Measurements from ENCODE around the gene CCL23.

DNA sequence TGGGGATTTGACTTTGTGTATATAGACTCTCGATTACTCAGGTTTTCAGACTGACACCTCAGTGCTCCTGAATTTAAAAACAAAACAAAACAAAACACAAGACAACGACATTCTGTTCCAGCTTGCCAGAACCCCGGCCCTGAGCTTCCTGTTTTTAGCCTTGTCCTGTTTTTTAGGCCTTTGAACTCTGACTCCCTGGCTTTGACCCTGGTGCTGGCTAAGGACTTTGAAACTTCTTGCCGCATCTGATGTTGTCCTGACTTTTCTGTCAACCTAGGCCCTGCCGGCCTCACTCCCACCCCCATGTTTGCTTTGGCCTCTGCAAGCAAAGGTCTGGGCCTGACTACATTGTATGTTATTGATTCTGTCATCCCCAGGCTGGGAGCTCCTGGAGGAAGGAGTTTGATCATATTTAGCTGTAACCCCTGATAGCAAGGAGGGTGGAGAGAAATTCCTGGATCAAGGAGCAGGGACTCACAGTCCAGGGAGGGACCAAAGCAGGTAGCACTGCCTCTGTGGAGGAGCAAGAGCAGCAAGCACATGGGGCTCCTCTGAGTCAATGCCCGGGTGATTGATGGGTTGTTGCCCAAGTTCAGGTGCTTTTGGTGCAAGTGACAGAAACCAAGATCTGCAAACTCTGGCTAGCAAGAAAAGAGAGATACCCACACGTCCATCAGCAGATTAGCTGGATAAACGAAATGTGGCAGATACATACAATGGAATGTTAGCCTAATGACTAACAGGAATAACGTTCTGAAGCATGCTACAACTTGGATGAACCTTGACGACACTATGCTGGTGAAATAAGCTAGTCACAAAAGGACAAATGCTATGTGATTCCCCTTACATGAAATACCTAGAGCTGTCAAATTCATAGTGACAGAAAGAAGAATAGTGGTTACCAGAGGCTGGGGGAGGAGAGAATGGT is 44.2 kb downstream of the CCL23 start:
- TF ChIP-seq, protein P1, sequence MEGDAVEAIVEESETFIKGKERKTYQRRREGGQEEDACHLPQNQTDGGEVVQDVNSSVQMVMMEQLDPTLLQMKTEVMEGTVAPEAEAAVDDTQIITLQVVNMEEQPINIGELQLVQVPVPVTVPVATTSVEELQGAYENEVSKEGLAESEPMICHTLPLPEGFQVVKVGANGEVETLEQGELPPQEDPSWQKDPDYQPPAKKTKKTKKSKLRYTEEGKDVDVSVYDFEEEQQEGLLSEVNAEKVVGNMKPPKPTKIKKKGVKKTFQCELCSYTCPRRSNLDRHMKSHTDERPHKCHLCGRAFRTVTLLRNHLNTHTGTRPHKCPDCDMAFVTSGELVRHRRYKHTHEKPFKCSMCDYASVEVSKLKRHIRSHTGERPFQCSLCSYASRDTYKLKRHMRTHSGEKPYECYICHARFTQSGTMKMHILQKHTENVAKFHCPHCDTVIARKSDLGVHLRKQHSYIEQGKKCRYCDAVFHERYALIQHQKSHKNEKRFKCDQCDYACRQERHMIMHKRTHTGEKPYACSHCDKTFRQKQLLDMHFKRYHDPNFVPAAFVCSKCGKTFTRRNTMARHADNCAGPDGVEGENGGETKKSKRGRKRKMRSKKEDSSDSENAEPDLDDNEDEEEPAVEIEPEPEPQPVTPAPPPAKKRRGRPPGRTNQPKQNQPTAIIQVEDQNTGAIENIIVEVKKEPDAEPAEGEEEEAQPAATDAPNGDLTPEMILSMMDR (tag by site-specific recombination; IDR thresholded peaks at IDR 0.05), result no peak
- no peak for TF ChIP-seq ZNF660 (tag by site-specific recombination; IDR thresholded peaks at IDR 0.05)
- TF ChIP-seq, protein P2, sequence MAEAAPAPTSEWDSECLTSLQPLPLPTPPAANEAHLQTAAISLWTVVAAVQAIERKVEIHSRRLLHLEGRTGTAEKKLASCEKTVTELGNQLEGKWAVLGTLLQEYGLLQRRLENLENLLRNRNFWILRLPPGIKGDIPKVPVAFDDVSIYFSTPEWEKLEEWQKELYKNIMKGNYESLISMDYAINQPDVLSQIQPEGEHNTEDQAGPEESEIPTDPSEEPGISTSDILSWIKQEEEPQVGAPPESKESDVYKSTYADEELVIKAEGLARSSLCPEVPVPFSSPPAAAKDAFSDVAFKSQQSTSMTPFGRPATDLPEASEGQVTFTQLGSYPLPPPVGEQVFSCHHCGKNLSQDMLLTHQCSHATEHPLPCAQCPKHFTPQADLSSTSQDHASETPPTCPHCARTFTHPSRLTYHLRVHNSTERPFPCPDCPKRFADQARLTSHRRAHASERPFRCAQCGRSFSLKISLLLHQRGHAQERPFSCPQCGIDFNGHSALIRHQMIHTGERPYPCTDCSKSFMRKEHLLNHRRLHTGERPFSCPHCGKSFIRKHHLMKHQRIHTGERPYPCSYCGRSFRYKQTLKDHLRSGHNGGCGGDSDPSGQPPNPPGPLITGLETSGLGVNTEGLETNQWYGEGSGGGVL (tag by site-specific recombination; IDR thresholded peaks at IDR 0.05), result no peak
- TF ChIP-seq, protein P3, sequence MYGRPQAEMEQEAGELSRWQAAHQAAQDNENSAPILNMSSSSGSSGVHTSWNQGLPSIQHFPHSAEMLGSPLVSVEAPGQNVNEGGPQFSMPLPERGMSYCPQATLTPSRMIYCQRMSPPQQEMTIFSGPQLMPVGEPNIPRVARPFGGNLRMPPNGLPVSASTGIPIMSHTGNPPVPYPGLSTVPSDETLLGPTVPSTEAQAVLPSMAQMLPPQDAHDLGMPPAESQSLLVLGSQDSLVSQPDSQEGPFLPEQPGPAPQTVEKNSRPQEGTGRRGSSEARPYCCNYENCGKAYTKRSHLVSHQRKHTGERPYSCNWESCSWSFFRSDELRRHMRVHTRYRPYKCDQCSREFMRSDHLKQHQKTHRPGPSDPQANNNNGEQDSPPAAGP (tag by site-specific recombination; IDR thresholded peaks at IDR 0.05), result no peak
- TF ChIP-seq, protein P4, sequence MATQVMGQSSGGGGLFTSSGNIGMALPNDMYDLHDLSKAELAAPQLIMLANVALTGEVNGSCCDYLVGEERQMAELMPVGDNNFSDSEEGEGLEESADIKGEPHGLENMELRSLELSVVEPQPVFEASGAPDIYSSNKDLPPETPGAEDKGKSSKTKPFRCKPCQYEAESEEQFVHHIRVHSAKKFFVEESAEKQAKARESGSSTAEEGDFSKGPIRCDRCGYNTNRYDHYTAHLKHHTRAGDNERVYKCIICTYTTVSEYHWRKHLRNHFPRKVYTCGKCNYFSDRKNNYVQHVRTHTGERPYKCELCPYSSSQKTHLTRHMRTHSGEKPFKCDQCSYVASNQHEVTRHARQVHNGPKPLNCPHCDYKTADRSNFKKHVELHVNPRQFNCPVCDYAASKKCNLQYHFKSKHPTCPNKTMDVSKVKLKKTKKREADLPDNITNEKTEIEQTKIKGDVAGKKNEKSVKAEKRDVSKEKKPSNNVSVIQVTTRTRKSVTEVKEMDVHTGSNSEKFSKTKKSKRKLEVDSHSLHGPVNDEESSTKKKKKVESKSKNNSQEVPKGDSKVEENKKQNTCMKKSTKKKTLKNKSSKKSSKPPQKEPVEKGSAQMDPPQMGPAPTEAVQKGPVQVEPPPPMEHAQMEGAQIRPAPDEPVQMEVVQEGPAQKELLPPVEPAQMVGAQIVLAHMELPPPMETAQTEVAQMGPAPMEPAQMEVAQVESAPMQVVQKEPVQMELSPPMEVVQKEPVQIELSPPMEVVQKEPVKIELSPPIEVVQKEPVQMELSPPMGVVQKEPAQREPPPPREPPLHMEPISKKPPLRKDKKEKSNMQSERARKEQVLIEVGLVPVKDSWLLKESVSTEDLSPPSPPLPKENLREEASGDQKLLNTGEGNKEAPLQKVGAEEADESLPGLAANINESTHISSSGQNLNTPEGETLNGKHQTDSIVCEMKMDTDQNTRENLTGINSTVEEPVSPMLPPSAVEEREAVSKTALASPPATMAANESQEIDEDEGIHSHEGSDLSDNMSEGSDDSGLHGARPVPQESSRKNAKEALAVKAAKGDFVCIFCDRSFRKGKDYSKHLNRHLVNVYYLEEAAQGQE (tag by site-specific recombination; IDR thresholded peaks at IDR 0.05), result no peak
- TF ChIP-seq SP2 (tag by site-specific recombination; IDR thresholded peaks at IDR 0.05), result no peak
- no peak for TF ChIP-seq ZNF610 (tag by site-specific recombination; IDR thresholded peaks at IDR 0.05; ENCODE audit: borderline replicate concordance)
- TF ChIP-seq ZNF747 (tag by site-specific recombination; IDR thresholded peaks at IDR 0.05), result no peak
- no peak for TF ChIP-seq ZNF510 (tag by site-specific recombination; IDR thresholded peaks at IDR 0.05; ENCODE audit: insufficient replicate concordance)
- TF ChIP-seq ZNF623 (tag by site-specific recombination; IDR thresholded peaks at IDR 0.05), result no peak
- no peak for TF ChIP-seq ZNF549 (tag by site-specific recombination; IDR thresholded peaks at IDR 0.05)
- no peak for TF ChIP-seq SP3 (tag by site-specific recombination; IDR thresholded peaks at IDR 0.05)
- no peak for TF ChIP-seq ZNF2 (tag by site-specific recombination; IDR thresholded peaks at IDR 0.05)

Measured in HEK293 (cell line).